Lung (tissue), 12 donors: ENCODE measurements around the gene FAM13C. TPM values are rescaled to one million over a fixed set of nuclear protein-coding genes. Genes with fewer than 3 reads are reported as not detected.

Experiments
- ATAC-seq: fragments of 200-7000 bp; cut with Tn5 transposase; one replicate; pipeline ENCODE4 v1.9.1; 2020; ENCODE audit warnings: moderate number of reproducible peaks; ENCODE audit not compliant: insufficient read depth, low FRiP score
- DNase-seq, 3 donors: peaks; one replicate each; pipeline ENCODE4 v3.0.0-alpha.2; 2013 to 2017
- H3K27ac ChIP-seq, 2 donors: one replicate each; pipeline ENCODE4 v1.5.1; 2013; ENCODE audit warnings: mild to moderate bottlenecking in 2 of 2, moderate library complexity in 2 of 2, control low read depth in 1 of 2, inconsistent platforms in 1 of 2, low read depth in 1 of 2, low read length in 1 of 2
- H3K27me3 ChIP-seq, 3 donors: one replicate each; pipeline ENCODE4 v1.5.1; 2013; ENCODE audit warnings: low read length in 2 of 3; ENCODE audit not compliant: control insufficient read depth in 3 of 3, insufficient read depth in 3 of 3
- H3K36me3 ChIP-seq, 4 donors: one replicate each; pipeline ENCODE4 v1.5.1; 2013; ENCODE audit warnings: low read length in 4 of 4, mild to moderate bottlenecking in 1 of 4, moderate library complexity in 1 of 4; ENCODE audit not compliant: control insufficient read depth in 4 of 4, insufficient read depth in 4 of 4
- H3K4me1 ChIP-seq, 5 donors: one replicate each; pipeline ENCODE4 v1.5.1; 2013; ENCODE audit warnings: low read length in 5 of 5, mild to moderate bottlenecking in 2 of 5, moderate library complexity in 1 of 5; ENCODE audit not compliant: control insufficient read depth in 5 of 5, insufficient read depth in 5 of 5
- H3K4me3 ChIP-seq: one replicate; pipeline ENCODE4 v1.5.1; 2013; ENCODE audit warnings: mild to moderate bottlenecking, control low read depth, moderate library complexity
- H3K9ac ChIP-seq, 2 donors: one replicate each; pipeline ENCODE4 v1.5.1; 2013; ENCODE audit warnings: low read length in 2 of 2, control low read depth in 1 of 2; ENCODE audit not compliant: insufficient read depth in 1 of 2
- H3K9me3 ChIP-seq, 4 donors: one replicate each; pipeline ENCODE4 v1.5.1; 2013; ENCODE audit warnings: low read length in 3 of 4, mild to moderate bottlenecking in 1 of 4, moderate library complexity in 1 of 4; ENCODE audit not compliant: control insufficient read depth in 4 of 4, insufficient read depth in 3 of 4
- WGBS, 2 donors: extraction: QIAGEN DNeasy Blood & Tissue Kit; methylation state at CpG; one replicate each; pipeline ENCODE4 v1.1.7; 2013; 5-methylcytosine and 5-hydroxymethylcytosine counted together
- polyA plus RNA-seq, 2 donors: library from polyadenylated mRNA; stranded (reverse); fragments of 200-250 nt; gene quantifications; one replicate each; pipeline ENCODE4 v1.2.1, GENCODE V29; 2013
- total RNA-seq, 2 donors: library from RNA; depleted of rRNA in 1 of 2; stranded (reverse); fragments of >200 nt in 1 of 2; gene quantifications; one replicate each; pipeline ENCODE4 v1.2.1, GENCODE V29; 2014 to 2021
- TF ChIP-seq, protein P1 (sequence below): IDR thresholded peaks from 2 replicates; pipeline ENCODE4 v1.5.1; 2012; ENCODE audit warnings: mild to moderate bottlenecking; ENCODE audit errors: control extremely low read depth, extremely low read depth
- donor health status: control.
- donor health status: control.
- donor health status: Bipolar disorder and iron deficiency.
- donor health status: healthy.
- donor health status: DM: yes; HTN: yes; CAD: no.

Gene FAM13C
- total and polyA plus RNA-seq, 4 donors, result 1.2 to 59.0 (median 6.2) TPM

GRCh38 chr10:59375990-59376389 lies 13.6 kb upstream of the FAM13C start:
- Histone ChIP-seq H3K36me3 (no peaks in the 10 kb centered on the region), H3K9me3 (no peaks in the 10 kb centered on the region), H3K27ac (no peak overlapping the region), H3K9ac (no peak overlapping the region), H3K27me3 (no peaks in the 10 kb centered on the region), H3K4me1 (peaks cover 0 to 21% (median 3%) of the 10 kb centered on the region in 5 donors), H3K4me3 (no peak overlapping the region)
- TF ChIP-seq, protein P1, sequence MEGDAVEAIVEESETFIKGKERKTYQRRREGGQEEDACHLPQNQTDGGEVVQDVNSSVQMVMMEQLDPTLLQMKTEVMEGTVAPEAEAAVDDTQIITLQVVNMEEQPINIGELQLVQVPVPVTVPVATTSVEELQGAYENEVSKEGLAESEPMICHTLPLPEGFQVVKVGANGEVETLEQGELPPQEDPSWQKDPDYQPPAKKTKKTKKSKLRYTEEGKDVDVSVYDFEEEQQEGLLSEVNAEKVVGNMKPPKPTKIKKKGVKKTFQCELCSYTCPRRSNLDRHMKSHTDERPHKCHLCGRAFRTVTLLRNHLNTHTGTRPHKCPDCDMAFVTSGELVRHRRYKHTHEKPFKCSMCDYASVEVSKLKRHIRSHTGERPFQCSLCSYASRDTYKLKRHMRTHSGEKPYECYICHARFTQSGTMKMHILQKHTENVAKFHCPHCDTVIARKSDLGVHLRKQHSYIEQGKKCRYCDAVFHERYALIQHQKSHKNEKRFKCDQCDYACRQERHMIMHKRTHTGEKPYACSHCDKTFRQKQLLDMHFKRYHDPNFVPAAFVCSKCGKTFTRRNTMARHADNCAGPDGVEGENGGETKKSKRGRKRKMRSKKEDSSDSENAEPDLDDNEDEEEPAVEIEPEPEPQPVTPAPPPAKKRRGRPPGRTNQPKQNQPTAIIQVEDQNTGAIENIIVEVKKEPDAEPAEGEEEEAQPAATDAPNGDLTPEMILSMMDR, result no peak
- DNase-seq (peak in 2 of 3 donors; percentile 58), ATAC-seq (no peak)
- 69 to 72% methylated on average over 3 of the region's 3 CpGs for WGBS, 2 donors

- TF ChIP-seq, protein P1, result no peak
- ATAC-seq, result no peak
- peak in 2 of 3 donors; percentile 51 to 60 for DNase-seq
- Histone ChIP-seq H3K9ac (no peak overlapping the region), H3K4me1 (peaks cover 0 to 21% (median 3%) of the 10 kb centered on the region in 5 donors), H3K4me3 (no peak overlapping the region), H3K36me3 (no peaks in the 10 kb centered on the region), H3K27ac (no peak overlapping the region), H3K27me3 (no peaks in the 10 kb centered on the region), H3K9me3 (no peaks in the 10 kb centered on the region)
Measured at GRCh38 chr10:59374916-59375315, 12.6 kb upstream of the FAM13C start.

- 84 to 85% methylated on average over 3 of the region's 3 CpGs for WGBS, 2 donors
- TF ChIP-seq, protein P1, result no peak
- no peak for ATAC-seq
- no peak overlapping the region for H3K9ac ChIP-seq
- peaks cover 0 to 21% (median 3%) of the 10 kb centered on the region in 5 donors for H3K4me1 ChIP-seq
- H3K27ac ChIP-seq, result no peak overlapping the region
- H3K27me3 ChIP-seq, result no peaks in the 10 kb centered on the region
- peak in 1 of 3 donors; percentile 14 for DNase-seq
- no peak overlapping the region for H3K4me3 ChIP-seq
- no peaks in the 10 kb centered on the region for H3K36me3 ChIP-seq
- H3K9me3 ChIP-seq, result no peaks in the 10 kb centered on the region
Measured at GRCh38 chr10:59373071-59373470, 10.7 kb upstream of the FAM13C start.

GRCh38 chr10:59372543-59372942 lies 10.2 kb upstream of the FAM13C start:
- Histone ChIP-seq H3K9me3 (no peaks in the 10 kb centered on the region), H3K4me1 (peaks cover 0 to 21% (median 3%) of the 10 kb centered on the region in 5 donors), H3K4me3 (no peak overlapping the region), H3K27me3 (no peaks in the 10 kb centered on the region), H3K9ac (no peak overlapping the region), H3K27ac (no peak overlapping the region), H3K36me3 (no peaks in the 10 kb centered on the region)
- WGBS, 2 donors, result 65% methylated on average over 1 of the region's 1 CpG
- ATAC-seq (no peak), DNase-seq (no peak)
- TF ChIP-seq, protein P1, result no peak
